ENCODE results near the gene RPS19.

RPS19 gene

GRCh38 chr19:41915021-41915775, 55.1 kb downstream of the RPS19 start:
- no peak for DNase-seq (ENCODE audit: low read depth)

DNA sequence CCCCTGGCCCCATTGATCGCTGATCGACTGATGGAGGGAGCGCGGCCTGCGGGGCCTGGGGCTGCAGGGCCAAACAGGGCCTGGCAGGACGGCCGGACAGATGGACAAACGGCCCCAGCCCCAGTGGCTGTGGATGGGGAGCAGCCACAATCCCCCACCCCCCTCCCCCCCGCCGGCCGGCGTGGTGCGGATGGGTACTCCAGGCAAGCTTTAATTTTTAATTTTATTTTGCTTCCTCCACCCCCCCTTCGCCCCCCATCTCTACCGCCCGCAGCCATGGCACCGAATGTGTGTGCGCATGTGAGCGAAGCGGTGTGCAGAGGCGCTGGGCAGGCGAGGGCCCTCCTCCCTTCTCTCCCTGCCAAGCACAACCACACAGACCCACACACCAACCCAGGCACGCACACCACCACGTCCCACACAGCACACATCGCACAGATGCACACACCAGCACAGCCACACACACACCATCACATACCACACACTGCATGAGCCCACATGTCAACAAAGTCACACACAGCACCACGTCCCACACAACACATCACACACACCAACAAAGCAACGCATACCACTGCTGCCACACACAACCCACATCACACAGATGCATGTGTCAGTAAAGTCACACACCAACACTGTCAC, 55.8 kb downstream of the RPS19 start:
- DNase-seq (ENCODE audit: low read depth) = no peak

DNA sequence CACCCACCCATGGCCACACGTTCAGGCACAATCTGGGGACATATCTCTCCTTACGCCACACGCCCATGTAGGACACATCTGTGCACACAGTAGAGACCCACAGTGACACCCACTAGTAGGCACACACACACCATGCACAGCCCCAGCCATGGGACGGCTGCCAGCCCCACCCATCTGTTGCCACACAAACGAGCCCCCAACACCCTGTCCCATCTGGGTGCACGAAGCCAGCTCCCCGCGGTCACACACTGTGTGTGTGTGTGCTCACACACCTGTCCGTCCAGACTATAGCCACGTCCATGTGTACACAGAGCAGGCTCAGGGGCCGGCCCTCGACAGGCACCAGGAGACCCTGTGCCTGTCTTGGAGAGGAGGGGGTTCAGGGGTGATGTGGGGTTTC, 57.6 kb downstream of the RPS19 start:
- DNase-seq (ENCODE audit: low read depth) = no peak

DNA sequence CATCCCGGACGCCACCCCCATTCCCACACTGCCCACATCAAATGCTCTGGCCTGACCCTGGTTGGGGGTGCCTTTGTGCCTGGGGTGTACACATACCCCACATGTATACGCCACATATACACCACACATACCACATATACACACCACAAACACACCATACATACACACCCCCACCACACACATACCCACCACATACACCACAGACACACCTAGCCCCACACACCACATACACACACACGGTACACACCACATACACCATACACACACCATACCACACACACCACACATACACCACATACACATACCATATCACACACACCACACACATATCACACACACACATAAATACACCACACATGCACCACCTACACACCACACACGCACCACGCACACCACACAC, 58.0 kb downstream of the RPS19 start:
- DNase-seq (ENCODE audit: low read depth) = no peak

GRCh38 chr19:41918653-41919244, 58.7 kb downstream of the RPS19 start:
- no peak for DNase-seq (ENCODE audit: low read depth)

GRCh38 chr19:41919948-41920712, 60.1 kb downstream of the RPS19 start:
- no peak for DNase-seq (ENCODE audit: low read depth)

- no peak for DNase-seq (ENCODE audit: low read depth)
Measured at GRCh38 chr19:41920882-41921576, 61.0 kb downstream of the RPS19 start.

GRCh38 chr19:41921577-41922576, 61.8 kb downstream of the RPS19 start:
- DNase-seq (ENCODE audit: low read depth) = no peak
